ENCODE results near the gene GRIN2C. TPM values are rescaled to one million over a fixed set of nuclear protein-coding genes. Genes with fewer than 3 reads are reported as not detected.
A peak's percentile ranks its signal among the peaks of the same experiment; 100 is the strongest.

The GRIN2C gene
- total RNA-seq, 1 experiment from 2014 or later = 0.44 TPM

GRCh38 chr17:74852237-74853047 lies 7.2 kb downstream of the GRIN2C start:
- H3K9me3 Mint-ChIP-seq = no peaks in the 10 kb centered on the region
- no peak overlapping the region for H2AK5ac ChIP-seq (ENCODE audit: insufficient read length, low read length)
- peak overlapping the region; percentile 74 to 82 for H3K4me3 Mint-ChIP-seq
- no peak overlapping the region; the same call in 1 of the 2 replicates for H2BK15ac ChIP-seq (ENCODE audit: low read depth, low read length)
- no peaks in the 10 kb centered on the region for H3K9me3 ChIP-seq (ENCODE audit: control insufficient read depth, low read depth, low read length)
- H3K23ac ChIP-seq (ENCODE audit: insufficient read length, low read depth, low read length) = no peak overlapping the region
- no peak overlapping the region for H3K14ac ChIP-seq (ENCODE audit: insufficient read depth, low read length)
- no peaks in the 10 kb centered on the region for H3K4me1 ChIP-seq (ENCODE audit: insufficient read depth, low read length)
- no peak overlapping the region for H4K5ac ChIP-seq (ENCODE audit: insufficient read length, low read depth, low read length)
- H3K36me3 Mint-ChIP-seq (ENCODE audit: insufficient read depth in 1 of 3, low read depth in 3 of 3) = no peaks in the 10 kb centered on the region
- H3K9ac ChIP-seq (ENCODE audit: extremely low read depth, insufficient read length, low read length) = peak overlapping the region; percentile 45
- no peak overlapping the region for H3K4ac ChIP-seq (ENCODE audit: low read depth, low read length)
- no peaks in the 10 kb centered on the region for H3K79me2 ChIP-seq (ENCODE audit: insufficient read depth, low read length)
- H3K27ac Mint-ChIP-seq = no peak overlapping the region; a peak in 1 of 7 replicates
- H2AFZ ChIP-seq (ENCODE audit: low read length) = no peak overlapping the region
- H3K18ac ChIP-seq (ENCODE audit: insufficient read length, low read depth, low read length) = no peak overlapping the region
- H4K8ac ChIP-seq (replicated peaks; ENCODE audit: insufficient read length, low read depth, low read length) = no peak overlapping the region
- H2BK5ac ChIP-seq (ENCODE audit: insufficient read length, low read length) = no peak overlapping the region
- H3K23me2 ChIP-seq (ENCODE audit: insufficient read length, low read depth, low read length, poor library complexity, severe bottlenecking) = peaks cover 9% of the 10 kb centered on the region
- peaks cover 8 to 11% of the 10 kb centered on the region in 2 experiments for H3K4me1 Mint-ChIP-seq
- H4K91ac ChIP-seq (ENCODE audit: insufficient read length, low read depth, low read length) = no peak overlapping the region
- H3K27ac ChIP-seq (ENCODE audit: insufficient read length, low read depth, low read length) = no peak overlapping the region
- H3K27me3 ChIP-seq (ENCODE audit: insufficient read depth, low read length) = peaks cover 39% of the 10 kb centered on the region
- WGBS (ENCODE audit: extremely low coverage, insufficient read length, low lambda C conversion rate) = no CpG with 5 or more reads among the region's 76 CpGs
- no peak for TF ChIP-seq CTCF (conservative IDR thresholded peaks at IDR 0.05)
- no peak overlapping the region for H2BK120ac ChIP-seq (ENCODE audit: low read depth, low read length, poor library complexity, severe bottlenecking)
- peak overlapping the region; percentile 75 for H3K4me2 ChIP-seq (ENCODE audit: insufficient read depth, insufficient read length, low read length)
- H4K20me1 ChIP-seq (ENCODE audit: control insufficient read depth, insufficient read depth, insufficient read length) = no peaks in the 10 kb centered on the region
- no peak overlapping the region for H2BK20ac ChIP-seq (ENCODE audit: low read depth, low read length, poor library complexity, severe bottlenecking)
- H3T11ph ChIP-seq (ENCODE audit: low read length) = no peak overlapping the region
- DNase-seq = peak; percentile 98
- H2BK12ac ChIP-seq (ENCODE audit: insufficient read length, low read depth, low read length) = no peak overlapping the region
- H3K56ac ChIP-seq (ENCODE audit: insufficient read length, low read depth, low read length) = no peak overlapping the region
- H3K27me3 Mint-ChIP-seq (ENCODE audit: low read depth) = peaks cover 94% of the 10 kb centered on the region
- no peaks in the 10 kb centered on the region for H3K79me1 ChIP-seq (ENCODE audit: insufficient read depth, low read depth, low read length, poor library complexity, severe bottlenecking)

Data from H9 (cell line).